T-cell (primary cell): ENCODE measurements around the gene DAPK2. TPM values are rescaled to one million over a fixed set of nuclear protein-coding genes. Genes with fewer than 3 reads are reported as not detected.

Source experiments
- ATAC-seq, 4 experiments: fragments of 200-7000 bp in 3 of 4; fragments of 150-1000 bp in 1 of 4; cut with Tn5 transposase; replicated peaks in 1 of 4; 1 replicate in 3 of 4; 2 replicates in 1 of 4; pipeline ENCODE4 v1.10.0; 2021; ENCODE audit warnings: moderate library complexity in 3 of 4, mild to moderate bottlenecking in 2 of 4, moderate number of reproducible peaks in 1 of 4
- CTCF ChIA-PET, 2 donors: fragments of 300-600 bp; sonication (Branson Sonifier 250); formaldehyde crosslinking; loops; one replicate each; lab custom pipeline; 2022; ENCODE audit warnings: antibody characterized with exemption in 2 of 2; lab: Charles Lee
- POLR2A ChIA-PET, 2 donors: fragments of 300-600 bp; sonication (Branson Sonifier 250); formaldehyde crosslinking; loops; one replicate each; lab custom pipeline; 2022; ENCODE audit warnings: antibody characterized with exemption in 2 of 2; lab: Charles Lee
- DNase-seq, 35 experiments: peaks; one replicate each; pipeline versions ENCODE4 v3.0.0 to v3.0.0-alpha.2; 2013 to 2023
- H3K27ac ChIP-seq: one replicate; pipeline ENCODE4 v1.5.1; 2013; ENCODE audit warnings: low read length
- H3K27me3 ChIP-seq, 2 experiments: replicated peaks in 1 of 2; 1 replicate in 1 of 2; 2 replicates in 1 of 2; pipeline versions ENCODE4 v1.6.1 to v1.7.0; 2013; ENCODE audit warnings: low read length in 1 of 2, mixed read lengths in 1 of 2; ENCODE audit not compliant: control insufficient read depth in 2 of 2, insufficient read depth in 2 of 2; ENCODE audit errors: extremely low read depth in 1 of 2
- H3K36me3 ChIP-seq, 2 donors: 1 replicate in 1 of 2; 2 replicates in 1 of 2; pipeline versions ENCODE4 v1.6.1 to v1.7.0; 2013; ENCODE audit warnings: low read length in 1 of 2; ENCODE audit not compliant: control insufficient read depth in 2 of 2, insufficient read depth in 1 of 2; ENCODE audit errors: extremely low read depth in 1 of 2
- H3K4me1 ChIP-seq, 2 experiments: 1 replicate in 1 of 2; 2 replicates in 1 of 2; pipeline versions ENCODE4 v1.6.1 to v1.7.0; 2013; ENCODE audit warnings: low read length in 2 of 2, mixed read lengths in 1 of 2; ENCODE audit not compliant: insufficient read depth in 2 of 2, control insufficient read depth in 1 of 2; ENCODE audit errors: extremely low read depth in 1 of 2
- H3K4me3 ChIP-seq, 2 donors: 1 replicate in 1 of 2; 2 replicates in 1 of 2; pipeline versions ENCODE4 v1.5.1 to v1.7.0; 2013; ENCODE audit warnings: mild to moderate bottlenecking in 2 of 2, low read length in 1 of 2, moderate library complexity in 1 of 2; ENCODE audit not compliant: control insufficient read depth in 1 of 2; ENCODE audit errors: extremely low read depth in 1 of 2
- H3K9me3 ChIP-seq: 2 replicates; pipeline ENCODE4 v1.7.0; 2013
- H3K27ac Mint-ChIP-seq, 2 donors: one replicate each; pipeline ENCODE4 v1.8.0; 2020 to 2021; ENCODE audit warnings: mild to moderate bottlenecking in 2 of 2, mixed read lengths in 2 of 2
- H3K27me3 Mint-ChIP-seq, 2 donors: one replicate each; pipeline ENCODE4 v1.8.0; 2021 to 2022; ENCODE audit warnings: mixed read lengths in 2 of 2
- H3K36me3 Mint-ChIP-seq: one replicate; pipeline ENCODE4 v1.8.0; 2021; ENCODE audit warnings: mixed read lengths
- H3K4me1 Mint-ChIP-seq, 3 donors: one replicate each; pipeline ENCODE4 v1.8.0; 2020 to 2022; ENCODE audit warnings: mixed read lengths in 3 of 3, mild to moderate bottlenecking in 1 of 3
- H3K4me3 Mint-ChIP-seq, 3 donors: one replicate each; pipeline ENCODE4 v1.8.0; 2020 to 2022; ENCODE audit warnings: mild to moderate bottlenecking in 3 of 3, mixed read lengths in 3 of 3, moderate library complexity in 3 of 3
- H3K9me3 Mint-ChIP-seq, 3 donors: one replicate each; pipeline ENCODE4 v1.8.0; 2020 to 2022; ENCODE audit warnings: mixed read lengths in 3 of 3
- WGBS: methylation state at CpG from one replicate; pipeline ENCODE4 v1.1.5; 2013; ENCODE audit warnings: missing lambda C conversion rate; ENCODE audit not compliant: insufficient coverage; 5-methylcytosine and 5-hydroxymethylcytosine counted together
- total RNA-seq, 35 experiments: library from RNA in 6 of 35; stranded (reverse) in 6 of 35; fragments of 120-200 nt in 1 of 35; gene quantifications; one replicate each; pipeline versions ENCODE4 v1.2.1 to v1.2.4 and lab custom pipeline; 2013 to 2026

Gene DAPK2
- total RNA-seq, 5 donors from 2014 or later (not counting 1 experiment from before 2014, with no cell fraction given) = 0.78 to 23.5 (median 6.1) TPM

DNA sequence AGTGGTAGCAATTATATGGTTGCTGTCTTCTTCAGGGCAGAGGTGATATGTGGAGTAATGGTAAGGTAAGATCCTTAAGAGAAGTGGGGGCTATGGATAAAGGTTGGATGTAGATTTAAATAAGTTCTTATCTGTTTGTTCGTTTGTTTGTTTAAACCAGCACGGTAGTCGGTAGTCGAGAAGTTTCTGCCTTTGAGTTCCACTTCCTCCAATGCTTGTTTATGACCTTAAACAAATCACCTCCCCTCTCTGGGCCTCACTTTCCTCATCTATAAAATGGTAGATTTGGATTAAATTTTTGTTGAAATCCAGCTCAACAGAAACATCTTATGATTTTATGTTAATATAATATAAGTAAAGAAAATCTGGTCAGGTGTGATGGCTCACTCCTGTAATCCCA lies 11.8 kb downstream of the DAPK2 start:
- POLR2A ChIA-PET = no interaction called here
- CTCF ChIA-PET = no interaction called here
- no peaks in the 10 kb centered on the region for H3K9me3 Mint-ChIP-seq

DNA sequence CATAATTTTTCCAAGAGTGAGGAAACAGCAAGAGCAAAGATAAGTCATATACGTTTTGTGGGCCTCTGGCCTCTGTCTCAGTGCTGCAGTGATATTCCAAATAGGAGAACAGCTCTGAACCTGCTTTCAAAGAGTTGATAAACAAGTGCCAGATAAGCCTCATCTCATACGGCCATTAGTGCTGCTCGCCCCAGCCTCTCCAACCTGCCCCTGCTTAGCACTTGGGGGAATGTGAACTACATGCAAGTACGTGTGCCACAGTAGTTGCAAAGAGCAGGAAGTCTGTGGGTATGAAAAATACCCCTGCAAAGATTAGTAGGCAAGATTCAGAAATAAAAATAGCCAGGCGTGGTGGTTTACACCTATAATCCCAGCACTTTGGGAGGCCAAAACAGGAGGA lies 14.0 kb downstream of the DAPK2 start:
- H3K36me3 Mint-ChIP-seq = no peaks in the 10 kb centered on the region
- DNase-seq = peak in 1 of 35 experiments; percentile 41
- Histone ChIP-seq H3K36me3 (no peaks in the 10 kb centered on the region), H3K4me1 (peaks cover 2 to 23% of the 10 kb centered on the region in 2 experiments), H3K27me3 (no peaks in the 10 kb centered on the region), H3K4me3 (no peak overlapping the region), H3K9me3 (no peaks in the 10 kb centered on the region), H3K27ac (no peak overlapping the region)
- 60% methylated on average over 2 of the region's 5 CpGs for WGBS
- ATAC-seq = peak in 2 of 4 experiments; percentile 53 to 64
- peak overlapping the region; percentile 34 to 74 for H3K27ac Mint-ChIP-seq
- no peaks in the 10 kb centered on the region for H3K27me3 Mint-ChIP-seq
- POLR2A ChIA-PET = no interaction called here
- H3K9me3 Mint-ChIP-seq = no peaks in the 10 kb centered on the region
- peaks cover 7 to 30% (median 24%) of the 10 kb centered on the region in 3 donors for H3K4me1 Mint-ChIP-seq
- no peak overlapping the region for H3K4me3 Mint-ChIP-seq
- CTCF ChIA-PET = no interaction called here

More for the DNA sequence above, 11.8 kb downstream of the DAPK2 start:
- no peaks in the 10 kb centered on the region for H3K27me3 Mint-ChIP-seq
- no peak overlapping the region for H3K4me3 Mint-ChIP-seq
- ATAC-seq = no peak
- peaks cover 3 to 21% (median 19%) of the 10 kb centered on the region in 3 donors for H3K4me1 Mint-ChIP-seq
- Histone ChIP-seq H3K4me1 (peaks cover 1 to 17% of the 10 kb centered on the region in 2 experiments), H3K4me3 (no peak overlapping the region), H3K36me3 (no peaks in the 10 kb centered on the region), H3K9me3 (no peaks in the 10 kb centered on the region), H3K27me3 (no peaks in the 10 kb centered on the region), H3K27ac (no peak overlapping the region)
- no peak overlapping the region for H3K27ac Mint-ChIP-seq
- H3K36me3 Mint-ChIP-seq = no peaks in the 10 kb centered on the region
- no CpG with 5 or more reads among the region's 4 CpGs for WGBS
- no peak for DNase-seq

DNA sequence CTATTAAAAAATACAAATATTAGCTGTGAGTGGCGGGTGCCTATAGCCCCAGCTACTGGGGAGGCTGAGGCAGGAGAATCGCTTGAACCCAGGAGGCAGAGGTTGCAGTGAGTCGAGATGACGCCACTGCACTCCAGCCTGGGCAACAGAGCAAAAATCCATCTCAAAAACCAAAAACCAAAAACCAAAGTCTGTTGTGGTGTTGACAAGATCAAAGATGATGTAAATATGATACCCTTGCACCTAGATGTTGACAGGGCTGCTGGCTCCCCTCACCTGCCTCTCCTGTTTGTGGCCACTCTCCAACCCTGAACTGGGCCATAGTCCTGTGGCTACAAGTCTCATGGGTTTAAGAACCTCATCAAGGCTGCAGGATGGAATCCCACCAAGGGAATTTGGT lies 16.2 kb downstream of the DAPK2 start:
- Histone ChIP-seq H3K27ac (no peak overlapping the region), H3K4me1 (peaks cover 2 to 23% of the 10 kb centered on the region in 2 experiments), H3K4me3 (no peak overlapping the region), H3K27me3 (no peaks in the 10 kb centered on the region), H3K36me3 (no peaks in the 10 kb centered on the region), H3K9me3 (no peaks in the 10 kb centered on the region)
- no CpG with 5 or more reads among the region's 4 CpGs for WGBS
- peak overlapping the region in 1 of 2 donors; percentile 61 for H3K27ac Mint-ChIP-seq
- H3K36me3 Mint-ChIP-seq = no peaks in the 10 kb centered on the region
- no peak overlapping the region for H3K4me3 Mint-ChIP-seq
- ATAC-seq (peak in 2 of 4 experiments; percentile 20 to 29), DNase-seq (no peak)
- H3K27me3 Mint-ChIP-seq = no peaks in the 10 kb centered on the region
- CTCF ChIA-PET = no interaction called here
- POLR2A ChIA-PET = no interaction called here
- H3K4me1 Mint-ChIP-seq = peaks cover 7 to 30% (median 24%) of the 10 kb centered on the region in 3 donors
- no peaks in the 10 kb centered on the region for H3K9me3 Mint-ChIP-seq

DNA sequence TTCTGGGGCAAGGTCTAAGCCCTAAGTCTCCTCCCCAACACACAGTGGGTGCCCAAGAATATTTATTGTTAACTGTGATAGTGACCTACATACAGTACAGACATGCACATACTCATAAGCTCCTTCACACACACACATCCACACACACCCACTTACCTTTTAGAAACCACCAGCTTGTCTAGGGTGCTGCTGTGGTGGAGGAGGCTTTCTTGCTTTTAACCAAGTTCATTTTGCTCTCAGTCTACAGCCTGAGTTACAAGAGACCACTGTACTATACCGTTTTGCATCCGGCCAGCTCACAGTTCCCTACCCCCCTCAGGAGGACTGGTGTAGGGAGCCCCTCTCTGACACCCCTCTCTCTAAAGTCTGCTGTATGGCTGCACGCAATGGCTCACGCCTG lies 16.7 kb downstream of the DAPK2 start:
- H3K27ac ChIP-seq = peak overlapping the region; percentile 41
- H3K36me3 ChIP-seq = no peaks in the 10 kb centered on the region
- POLR2A ChIA-PET = interaction anchor here in 1 of 2 donors (0.6 kb wide), 1 partner anchor 184 kb away, joined by 4 read pairs; no protein-coding TSS in a partner anchor
- H3K9me3 Mint-ChIP-seq = no peaks in the 10 kb centered on the region
- H3K36me3 Mint-ChIP-seq = no peaks in the 10 kb centered on the region
- CTCF ChIA-PET = no interaction called here
- H3K27me3 Mint-ChIP-seq = no peaks in the 10 kb centered on the region
- no CpG with 5 or more reads among the region's 4 CpGs for WGBS
- peak overlapping the region; percentile 56 to 61 for H3K27ac Mint-ChIP-seq
- no peak overlapping the region for H3K4me3 Mint-ChIP-seq
- no peak overlapping the region for H3K4me3 ChIP-seq
- H3K4me1 Mint-ChIP-seq = peaks cover 7 to 30% (median 24%) of the 10 kb centered on the region in 3 donors
- H3K9me3 ChIP-seq = no peaks in the 10 kb centered on the region
- ATAC-seq = peak; percentile 53 to 68 (median 60)
- DNase-seq = peak in 1 of 35 experiments; percentile 23
- peaks cover 2 to 23% of the 10 kb centered on the region in 2 experiments for H3K4me1 ChIP-seq
- H3K27me3 ChIP-seq = no peaks in the 10 kb centered on the region

DNA sequence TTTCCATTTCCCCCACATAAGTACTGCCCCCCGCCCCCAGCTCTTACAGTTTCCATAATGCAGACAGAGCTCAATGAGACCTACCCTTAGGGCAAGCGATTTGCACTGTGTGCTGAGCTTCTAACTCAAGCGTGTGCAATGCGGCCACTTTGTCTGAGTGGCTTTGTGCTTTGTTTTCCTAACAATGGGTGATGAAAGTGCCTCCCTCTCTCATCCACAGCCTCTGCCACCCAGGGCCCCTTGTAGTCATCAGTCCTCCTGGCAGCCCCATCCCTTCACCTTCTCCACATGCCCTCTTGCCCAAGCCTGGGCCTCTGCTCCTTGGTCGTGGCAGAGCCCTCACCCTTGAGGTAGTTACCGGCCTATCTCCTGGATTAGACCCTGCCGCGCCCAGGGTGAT lies 17.2 kb downstream of the DAPK2 start:
- ChIA-PET POLR2A (interaction anchor here (0.5 to 0.6 kb wide), 2 partner anchors 34 to 184 kb away, joined by 3 to 4 read pairs; no protein-coding TSS in a partner anchor), CTCF (no interaction called here)
- no peaks in the 10 kb centered on the region for H3K36me3 ChIP-seq
- no peaks in the 10 kb centered on the region for H3K36me3 Mint-ChIP-seq
- peak overlapping the region; percentile 41 for H3K27ac ChIP-seq
- H3K27ac Mint-ChIP-seq = peak overlapping the region; percentile 56 to 61
- WGBS = 75% methylated on average over 6 of the region's 8 CpGs
- H3K4me1 ChIP-seq = peaks cover 2 to 23% of the 10 kb centered on the region in 2 experiments
- H3K9me3 ChIP-seq = no peaks in the 10 kb centered on the region
- DNase-seq (no peak), ATAC-seq (no peak)
- no peaks in the 10 kb centered on the region for H3K9me3 Mint-ChIP-seq
- H3K27me3 Mint-ChIP-seq = no peaks in the 10 kb centered on the region
- no peaks in the 10 kb centered on the region for H3K27me3 ChIP-seq
- no peak overlapping the region for H3K4me3 Mint-ChIP-seq
- H3K4me3 ChIP-seq = no peak overlapping the region
- H3K4me1 Mint-ChIP-seq = peaks cover 7 to 30% (median 24%) of the 10 kb centered on the region in 3 donors

DNA sequence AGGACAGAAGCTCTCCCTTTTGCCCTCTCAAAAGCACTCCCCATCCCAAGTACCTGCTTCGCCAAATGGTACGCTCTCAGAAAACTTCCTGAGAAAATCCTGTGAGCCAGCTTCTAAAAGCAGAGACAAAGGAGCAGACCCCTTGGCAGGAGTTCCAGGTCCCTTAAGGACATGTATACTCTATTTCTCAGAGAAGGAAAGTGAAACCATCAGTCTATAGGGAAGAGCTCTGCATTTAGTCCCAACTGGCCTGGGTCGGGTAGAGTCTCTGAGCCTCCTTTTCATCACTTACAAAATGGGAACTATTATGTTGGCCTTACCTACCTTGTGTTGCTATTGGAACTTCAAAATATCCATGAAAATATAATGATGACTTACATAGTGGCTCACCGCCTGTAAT lies 19.7 kb downstream of the DAPK2 start:
- DNase-seq = no peak
- Mint-ChIP-seq H3K27ac (no peak overlapping the region), H3K9me3 (no peaks in the 10 kb centered on the region), H3K4me1 (peaks cover 7 to 20% (median 13%) of the 10 kb centered on the region in 3 donors), H3K4me3 (no peak overlapping the region), H3K36me3 (peaks cover 2% of the 10 kb centered on the region), H3K27me3 (no peaks in the 10 kb centered on the region)
- 80% methylated on average over 1 of the region's 4 CpGs for WGBS
- Histone ChIP-seq H3K9me3 (no peaks in the 10 kb centered on the region), H3K36me3 (no peaks in the 10 kb centered on the region), H3K4me3 (no peak overlapping the region), H3K27me3 (no peaks in the 10 kb centered on the region), H3K27ac (no peak overlapping the region), H3K4me1 (peaks cover 2 to 10% of the 10 kb centered on the region in 2 experiments)
- ATAC-seq = no peak
- POLR2A ChIA-PET = no interaction called here
- CTCF ChIA-PET = no interaction called here
